ENCODE data around the gene KIFC3. TPM values are rescaled to one million over a fixed set of nuclear protein-coding genes. Genes with fewer than 3 reads are reported as not detected.
"Not testable (repeated sequence)": the region's sequence is repeated elsewhere in the genome, so short reads cannot be mapped to it uniquely, and the experiment has no call there.

The KIFC3 gene
- total and polyA plus RNA-seq, 7 donors, result 3.1 to 17.8 (median 6.6) TPM

DNA sequence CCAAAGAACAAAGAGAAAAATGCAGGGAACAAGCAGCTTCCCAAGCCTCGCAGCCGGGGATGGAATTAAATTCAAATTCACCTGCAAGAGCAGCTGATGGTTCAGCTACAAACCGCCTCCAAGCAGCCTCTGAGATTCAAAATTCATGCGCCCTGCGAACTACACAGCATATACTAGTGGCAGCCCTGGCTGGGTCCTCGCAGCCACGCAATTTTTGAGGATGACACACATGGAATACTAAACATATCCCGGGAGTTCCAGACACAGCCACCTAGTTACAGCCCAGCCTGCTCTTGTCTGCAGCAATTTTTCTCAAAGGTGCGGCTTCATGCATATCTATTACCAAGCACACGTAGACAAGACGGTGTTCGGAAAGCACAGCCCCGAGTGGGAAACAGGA is 35.9 kb upstream of the KIFC3 start:
- Histone ChIP-seq H3K4me1 (no peaks in the 10 kb centered on the region), H3K9me3 (no peaks in the 10 kb centered on the region), H3K36me3 (ENCODE audit: insufficient read depth in 1 of 2, low read depth in 1 of 2) (no peaks in the 10 kb centered on the region), H3K4me3 (no peak overlapping the region), H3K27ac (no peak overlapping the region), H3K27me3 (ENCODE audit: insufficient read depth in 3 of 3, low read length in 2 of 3) (no peaks in the 10 kb centered on the region)
- no peak for ATAC-seq
- no peak for DNase-seq
- WGBS, 3 donors, result 45 to 56% (median 50%) methylated on average over 13 of the region's 13 CpGs
- TF ChIP-seq, protein P1, sequence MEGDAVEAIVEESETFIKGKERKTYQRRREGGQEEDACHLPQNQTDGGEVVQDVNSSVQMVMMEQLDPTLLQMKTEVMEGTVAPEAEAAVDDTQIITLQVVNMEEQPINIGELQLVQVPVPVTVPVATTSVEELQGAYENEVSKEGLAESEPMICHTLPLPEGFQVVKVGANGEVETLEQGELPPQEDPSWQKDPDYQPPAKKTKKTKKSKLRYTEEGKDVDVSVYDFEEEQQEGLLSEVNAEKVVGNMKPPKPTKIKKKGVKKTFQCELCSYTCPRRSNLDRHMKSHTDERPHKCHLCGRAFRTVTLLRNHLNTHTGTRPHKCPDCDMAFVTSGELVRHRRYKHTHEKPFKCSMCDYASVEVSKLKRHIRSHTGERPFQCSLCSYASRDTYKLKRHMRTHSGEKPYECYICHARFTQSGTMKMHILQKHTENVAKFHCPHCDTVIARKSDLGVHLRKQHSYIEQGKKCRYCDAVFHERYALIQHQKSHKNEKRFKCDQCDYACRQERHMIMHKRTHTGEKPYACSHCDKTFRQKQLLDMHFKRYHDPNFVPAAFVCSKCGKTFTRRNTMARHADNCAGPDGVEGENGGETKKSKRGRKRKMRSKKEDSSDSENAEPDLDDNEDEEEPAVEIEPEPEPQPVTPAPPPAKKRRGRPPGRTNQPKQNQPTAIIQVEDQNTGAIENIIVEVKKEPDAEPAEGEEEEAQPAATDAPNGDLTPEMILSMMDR (IDR thresholded peaks at IDR 0.05), result no peak
- intact Hi-C loops (cut with DNase I), result no loop called here

DNA sequence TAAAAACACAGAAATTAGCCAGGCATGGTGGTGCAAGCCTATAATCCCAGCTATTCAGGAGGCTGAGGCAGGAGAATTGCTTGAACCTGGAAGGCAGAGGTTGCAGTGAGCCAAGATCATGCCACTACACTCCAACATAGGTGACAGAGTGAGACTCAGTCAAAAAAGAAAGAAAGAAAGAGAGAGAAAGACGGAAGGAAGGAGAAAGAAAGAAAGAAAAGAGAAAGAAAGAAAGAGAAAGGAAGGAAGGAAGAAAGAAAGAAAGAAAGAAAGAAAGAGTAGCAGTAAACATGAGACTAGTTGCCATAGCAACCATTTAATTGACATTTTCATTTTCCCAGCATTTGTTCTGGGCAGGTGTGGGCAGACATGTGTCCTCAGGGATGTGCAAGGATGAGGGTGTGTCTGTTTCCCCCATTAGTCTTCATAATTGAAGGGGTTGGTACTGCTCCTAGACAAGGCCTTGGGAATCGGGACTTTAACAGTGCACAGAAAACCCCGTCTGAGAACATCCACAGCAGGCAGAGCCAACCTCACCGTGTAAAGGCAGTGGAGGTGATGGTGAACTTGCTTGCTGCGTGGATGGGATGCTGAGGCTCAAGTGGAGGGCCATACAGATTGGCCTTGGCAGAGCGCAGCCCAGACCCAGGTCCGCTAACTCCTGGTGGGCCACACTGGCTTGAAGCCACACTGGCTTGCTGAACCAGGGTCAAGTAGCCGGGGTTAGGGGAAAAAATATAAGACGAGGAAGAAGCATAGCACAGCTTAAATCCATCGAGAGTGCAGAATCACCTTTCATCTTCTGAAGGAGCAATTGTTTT is 35.2 kb upstream of the KIFC3 start:
- H3K27me3 ChIP-seq (ENCODE audit: insufficient read depth in 3 of 3, low read length in 2 of 3), result no peaks in the 10 kb centered on the region
- H3K4me1 ChIP-seq, result no peaks in the 10 kb centered on the region
- no peak for DNase-seq
- no peak overlapping the region for H3K4me3 ChIP-seq
- 77 to 80% (median 79%) methylated on average over 10 of the region's 10 CpGs for WGBS, 3 donors
- TF ChIP-seq, protein P1 (IDR thresholded peaks at IDR 0.05), result no peak
- intact Hi-C loops (cut with DNase I), result no loop called here
- ATAC-seq, result no peak
- no peaks in the 10 kb centered on the region for H3K9me3 ChIP-seq
- H3K36me3 ChIP-seq (ENCODE audit: insufficient read depth in 1 of 2, low read depth in 1 of 2), result no peaks in the 10 kb centered on the region
- H3K27ac ChIP-seq, result no peak overlapping the region

DNA sequence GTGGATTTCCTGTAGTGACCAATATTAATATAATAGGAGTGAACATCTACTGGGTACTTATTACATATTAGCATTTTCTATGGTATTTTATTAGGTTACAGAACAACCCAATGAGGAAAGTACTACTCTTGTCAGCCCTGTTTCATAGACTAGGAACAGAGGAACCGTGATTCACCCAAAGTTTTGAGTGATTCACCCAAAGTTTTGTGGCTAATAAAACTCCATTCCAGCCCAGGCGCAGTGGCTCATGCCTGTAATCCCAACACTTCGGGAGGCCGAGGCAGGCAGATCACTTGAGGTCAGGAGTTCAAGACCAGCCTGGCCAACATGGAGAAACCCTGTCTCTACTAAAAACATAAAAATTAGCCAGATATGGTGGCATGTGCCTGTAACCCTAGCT is 33.1 kb upstream of the KIFC3 start:
- H3K27me3 ChIP-seq (ENCODE audit: insufficient read depth in 3 of 3, low read length in 2 of 3); ATAC-seq; H3K36me3 ChIP-seq (ENCODE audit: insufficient read depth in 1 of 2, low read depth in 1 of 2); H3K27ac ChIP-seq; H3K9me3 ChIP-seq; intact Hi-C loops (cut with DNase I); H3K4me3 ChIP-seq; DNase-seq; H3K4me1 ChIP-seq: not testable (repeated sequence)
- 85 to 92% (median 88%) methylated on average over 4 of the region's 4 CpGs for WGBS, 3 donors

DNA sequence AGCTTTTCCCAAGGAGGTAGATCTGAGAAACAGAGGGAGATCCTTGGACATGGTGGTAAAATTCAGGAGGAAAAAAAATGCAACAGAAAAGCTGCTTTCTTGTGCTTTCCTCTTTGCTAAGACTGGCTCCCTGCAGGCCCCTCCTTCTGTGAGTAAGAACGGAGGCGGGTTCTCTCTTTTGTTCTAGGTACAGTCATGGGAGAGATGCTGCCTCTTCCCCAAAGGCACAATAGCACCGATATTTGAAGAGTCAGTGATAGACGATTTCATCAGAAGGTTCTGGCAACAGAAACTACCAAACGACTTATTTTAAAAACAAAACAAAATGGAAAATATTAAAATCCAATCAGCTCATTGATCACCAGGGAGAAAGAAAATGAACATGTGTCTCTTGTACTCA is 32.6 kb upstream of the KIFC3 start:
- 69 to 76% (median 75%) methylated on average over 5 of the region's 5 CpGs for WGBS, 3 donors
- Histone ChIP-seq H3K36me3 (ENCODE audit: insufficient read depth in 1 of 2, low read depth in 1 of 2) (no peaks in the 10 kb centered on the region), H3K27me3 (ENCODE audit: insufficient read depth in 3 of 3, low read length in 2 of 3) (no peaks in the 10 kb centered on the region), H3K4me1 (peaks cover under 1% of the 10 kb centered on the region), H3K4me3 (no peak overlapping the region), H3K9me3 (no peaks in the 10 kb centered on the region), H3K27ac (no peak overlapping the region)
- DNase-seq (no peak), ATAC-seq (no peak)
- intact Hi-C loops (cut with DNase I), result no loop called here
- TF ChIP-seq, protein P1 (IDR thresholded peaks at IDR 0.05), result no peak

DNA sequence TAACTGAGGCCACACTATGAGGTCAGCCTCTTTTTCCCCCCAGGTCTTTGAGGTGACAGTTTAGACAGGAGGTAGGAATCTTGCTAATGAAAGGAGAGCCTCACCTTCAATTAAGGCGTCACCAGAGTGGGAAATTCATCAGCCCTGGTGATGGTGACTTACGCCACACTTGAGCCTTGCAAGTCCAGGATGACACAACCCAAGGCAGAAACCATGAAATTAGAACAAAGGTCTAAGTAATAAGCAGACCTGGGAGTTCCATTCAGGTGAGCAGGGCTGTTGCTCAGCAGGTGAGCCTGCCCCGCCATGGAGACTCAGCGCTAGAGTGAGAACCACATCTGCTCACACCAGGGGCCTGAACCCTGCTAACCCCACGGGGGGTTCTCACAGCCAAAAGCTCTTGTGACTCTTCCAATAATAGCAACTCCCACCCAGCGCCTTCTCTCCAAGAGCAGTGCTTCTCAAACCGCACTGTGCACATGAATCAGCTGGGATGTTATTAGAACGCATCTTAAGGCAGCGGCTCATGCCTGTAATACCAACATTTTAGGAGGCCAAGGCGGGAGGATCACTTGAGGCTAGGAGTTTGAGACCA is 28.7 kb upstream of the KIFC3 start:
- whole genome bisulfite sequencing, 3 donors, result 87 to 91% (median 89%) methylated on average over 10 of the region's 10 CpGs
- ATAC-seq, result no peak
- no peak overlapping the region for H3K27ac ChIP-seq
- H3K4me1 ChIP-seq, result peaks cover 24% of the 10 kb centered on the region
- TF ChIP-seq, protein P1 (IDR thresholded peaks at IDR 0.05), result no peak
- no peaks in the 10 kb centered on the region for H3K9me3 ChIP-seq
- intact Hi-C loops (cut with DNase I), result loop anchor here in 1 of 2 donors (2.0 kb wide), 1 partner anchor 36 kb away; no protein-coding TSS in a partner anchor
- no peaks in the 10 kb centered on the region for H3K27me3 ChIP-seq (ENCODE audit: insufficient read depth in 3 of 3, low read length in 2 of 3)
- H3K4me3 ChIP-seq, result no peak overlapping the region
- H3K36me3 ChIP-seq (ENCODE audit: insufficient read depth in 1 of 2, low read depth in 1 of 2), result no peaks in the 10 kb centered on the region
- no peak for DNase-seq
